ENCODE data around the gene B3GALT2.

Gene B3GALT2

DNA sequence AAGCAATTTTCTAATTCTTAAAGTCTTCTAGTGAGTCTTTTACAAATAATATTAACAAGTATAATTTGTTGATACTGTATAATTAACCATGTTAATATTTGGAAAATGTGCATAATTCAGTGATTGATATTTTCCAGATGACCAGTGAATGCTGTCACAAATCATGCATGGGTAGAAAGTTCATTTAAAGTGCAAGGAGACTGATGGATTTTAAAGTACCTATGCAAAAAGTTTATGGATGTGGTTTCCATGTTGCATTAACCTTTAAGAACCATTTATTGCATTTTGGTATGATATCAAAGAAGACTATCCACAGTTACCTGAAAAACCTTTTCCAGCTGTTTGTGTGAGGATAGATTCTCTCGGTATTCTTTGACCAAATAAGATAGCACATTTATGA lies 41.4 kb downstream of the B3GALT2 start:
- Histone ChIP-seq H3K4me3 (ENCODE audit: severe bottlenecking) (no peak overlapping the region), H3K9me3 (ENCODE audit: severe bottlenecking) (no peaks in the 10 kb centered on the region), H3K27ac (ENCODE audit: poor library complexity, severe bottlenecking) (no peak overlapping the region), H3K36me3 (ENCODE audit: low read depth) (peaks cover 81% of the 10 kb centered on the region), H3K4me1 (ENCODE audit: insufficient read depth, poor library complexity, severe bottlenecking) (no peaks in the 10 kb centered on the region), H3K27me3 (ENCODE audit: insufficient read depth, poor library complexity, severe bottlenecking) (no peaks in the 10 kb centered on the region)
- DNase-seq (ENCODE audit: low spot score) (no peak), ATAC-seq (ENCODE audit: low read depth) (no peak)
- TF ChIP-seq, protein P1, sequence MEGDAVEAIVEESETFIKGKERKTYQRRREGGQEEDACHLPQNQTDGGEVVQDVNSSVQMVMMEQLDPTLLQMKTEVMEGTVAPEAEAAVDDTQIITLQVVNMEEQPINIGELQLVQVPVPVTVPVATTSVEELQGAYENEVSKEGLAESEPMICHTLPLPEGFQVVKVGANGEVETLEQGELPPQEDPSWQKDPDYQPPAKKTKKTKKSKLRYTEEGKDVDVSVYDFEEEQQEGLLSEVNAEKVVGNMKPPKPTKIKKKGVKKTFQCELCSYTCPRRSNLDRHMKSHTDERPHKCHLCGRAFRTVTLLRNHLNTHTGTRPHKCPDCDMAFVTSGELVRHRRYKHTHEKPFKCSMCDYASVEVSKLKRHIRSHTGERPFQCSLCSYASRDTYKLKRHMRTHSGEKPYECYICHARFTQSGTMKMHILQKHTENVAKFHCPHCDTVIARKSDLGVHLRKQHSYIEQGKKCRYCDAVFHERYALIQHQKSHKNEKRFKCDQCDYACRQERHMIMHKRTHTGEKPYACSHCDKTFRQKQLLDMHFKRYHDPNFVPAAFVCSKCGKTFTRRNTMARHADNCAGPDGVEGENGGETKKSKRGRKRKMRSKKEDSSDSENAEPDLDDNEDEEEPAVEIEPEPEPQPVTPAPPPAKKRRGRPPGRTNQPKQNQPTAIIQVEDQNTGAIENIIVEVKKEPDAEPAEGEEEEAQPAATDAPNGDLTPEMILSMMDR (IDR thresholded peaks at IDR 0.05; ENCODE audit: poor library complexity, severe bottlenecking) = no peak

DNA sequence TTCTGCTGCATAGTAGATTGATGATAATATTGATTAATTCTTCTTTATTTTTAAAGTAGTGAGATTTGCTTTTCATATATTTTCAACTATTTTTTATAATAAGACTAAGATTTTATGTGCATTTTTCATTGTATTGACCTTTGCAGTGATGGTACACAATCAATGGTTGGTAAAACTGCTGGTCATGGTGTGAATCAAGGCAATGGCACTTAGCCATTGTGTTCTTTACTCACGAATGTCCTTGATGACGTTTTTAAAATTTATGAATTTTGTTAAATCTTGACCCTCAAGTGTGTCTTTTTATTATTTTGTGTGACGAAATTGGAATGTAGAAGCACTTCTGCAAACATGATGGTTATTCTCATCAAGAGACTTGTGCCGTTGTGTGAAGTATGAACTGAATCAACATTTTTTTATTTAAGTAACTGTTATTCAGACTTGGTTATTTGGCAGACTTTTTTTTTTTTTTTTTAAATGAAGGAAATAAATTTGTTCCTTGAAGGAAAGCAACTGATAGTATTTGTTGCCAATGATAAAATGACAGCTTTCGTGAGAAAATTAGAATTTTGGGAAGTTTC lies 42.0 kb downstream of the B3GALT2 start:
- H3K36me3 ChIP-seq (ENCODE audit: low read depth) = peaks cover 81% of the 10 kb centered on the region

DNA sequence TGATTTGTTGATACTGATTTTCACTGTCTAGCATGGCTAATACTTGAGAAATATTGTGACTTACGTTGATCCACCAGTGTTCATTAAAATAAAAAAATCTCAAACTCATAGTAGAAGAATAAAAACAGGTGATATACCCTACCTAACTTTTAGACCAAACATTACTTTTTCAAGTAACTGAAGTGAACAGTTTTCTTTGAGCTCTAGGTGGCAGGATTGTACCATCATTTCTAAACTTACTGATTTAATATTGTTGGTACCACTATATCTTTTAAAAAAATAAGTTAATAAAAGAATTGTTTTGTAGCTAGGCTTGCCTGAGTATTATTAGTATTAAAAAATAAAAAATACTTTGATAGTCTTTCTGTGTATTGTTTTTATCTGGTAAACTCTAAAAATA lies 43.1 kb downstream of the B3GALT2 start:
- H3K9me3 ChIP-seq (ENCODE audit: severe bottlenecking) = no peaks in the 10 kb centered on the region
- ATAC-seq (ENCODE audit: low read depth) = no peak
- TF ChIP-seq, protein P1 (IDR thresholded peaks at IDR 0.05; ENCODE audit: poor library complexity, severe bottlenecking) = peak; percentile 57
- H3K4me3 ChIP-seq (ENCODE audit: severe bottlenecking) = no peak overlapping the region
- no peak for DNase-seq (ENCODE audit: low spot score)
- H3K27ac ChIP-seq (ENCODE audit: poor library complexity, severe bottlenecking) = no peak overlapping the region
- H3K36me3 ChIP-seq (ENCODE audit: low read depth) = peaks cover 82% of the 10 kb centered on the region
- H3K4me1 ChIP-seq (ENCODE audit: insufficient read depth, poor library complexity, severe bottlenecking) = no peaks in the 10 kb centered on the region
- no peaks in the 10 kb centered on the region for H3K27me3 ChIP-seq (ENCODE audit: insufficient read depth, poor library complexity, severe bottlenecking)

More for the DNA sequence above, 42.0 kb downstream of the B3GALT2 start:
- H3K4me3 ChIP-seq (ENCODE audit: severe bottlenecking) = no peak overlapping the region
- TF ChIP-seq, protein P1 (IDR thresholded peaks at IDR 0.05; ENCODE audit: poor library complexity, severe bottlenecking) = no peak
- ATAC-seq (ENCODE audit: low read depth) (no peak), DNase-seq (ENCODE audit: low spot score) (no peak)
- H3K9me3 ChIP-seq (ENCODE audit: severe bottlenecking) = no peaks in the 10 kb centered on the region
- H3K4me1 ChIP-seq (ENCODE audit: insufficient read depth, poor library complexity, severe bottlenecking) = no peaks in the 10 kb centered on the region
- no peak overlapping the region for H3K27ac ChIP-seq (ENCODE audit: poor library complexity, severe bottlenecking)
- no peaks in the 10 kb centered on the region for H3K27me3 ChIP-seq (ENCODE audit: insufficient read depth, poor library complexity, severe bottlenecking)

DNA sequence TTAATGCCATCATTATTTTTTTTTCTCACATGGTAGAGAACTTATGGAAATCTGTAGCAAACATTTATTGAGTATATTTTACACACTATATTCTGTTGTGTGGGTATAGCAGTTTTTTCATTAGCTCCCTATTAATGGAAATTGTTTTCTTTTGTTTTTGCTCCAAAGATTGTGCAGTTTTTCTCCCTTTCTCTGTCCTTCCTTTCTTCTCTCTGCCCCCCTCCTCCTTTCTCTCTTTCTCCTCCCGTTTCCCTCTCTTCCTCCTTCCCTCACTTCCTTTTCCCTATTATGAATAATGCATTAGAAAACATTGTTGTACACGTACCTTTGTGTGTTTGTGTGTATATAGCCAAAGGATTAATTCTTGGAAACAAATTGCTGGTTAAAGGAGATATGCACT lies 44.0 kb downstream of the B3GALT2 start:
- DNase-seq (ENCODE audit: low spot score) (no peak), ATAC-seq (ENCODE audit: low read depth) (no peak)
- Histone ChIP-seq H3K27ac (ENCODE audit: poor library complexity, severe bottlenecking) (no peak overlapping the region), H3K27me3 (ENCODE audit: insufficient read depth, poor library complexity, severe bottlenecking) (no peaks in the 10 kb centered on the region), H3K4me1 (ENCODE audit: insufficient read depth, poor library complexity, severe bottlenecking) (no peaks in the 10 kb centered on the region), H3K9me3 (ENCODE audit: severe bottlenecking) (no peaks in the 10 kb centered on the region), H3K4me3 (ENCODE audit: severe bottlenecking) (no peak overlapping the region), H3K36me3 (ENCODE audit: low read depth) (peaks cover 84% of the 10 kb centered on the region)
- TF ChIP-seq, protein P1 (IDR thresholded peaks at IDR 0.05; ENCODE audit: poor library complexity, severe bottlenecking) = no peak

DNA sequence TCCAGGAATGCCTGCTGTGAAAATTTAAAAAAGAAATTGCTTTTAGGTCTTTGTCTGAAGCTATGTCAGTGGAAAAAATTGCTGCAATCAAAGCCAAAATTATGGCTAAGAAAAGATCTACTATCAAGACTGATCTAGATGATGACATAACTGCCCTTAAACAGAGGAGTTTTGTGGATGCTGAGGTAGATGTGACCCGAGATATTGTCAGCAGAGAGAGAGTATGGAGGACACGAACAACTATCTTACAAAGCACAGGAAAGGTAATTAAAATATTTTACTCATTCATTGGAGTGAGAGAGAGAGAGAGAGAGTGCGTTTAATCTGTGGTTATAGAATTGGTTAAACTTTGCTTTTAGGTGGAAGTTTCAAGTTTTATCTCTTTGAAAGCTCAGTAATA lies 44.6 kb downstream of the B3GALT2 start:
- H3K9me3 ChIP-seq (ENCODE audit: severe bottlenecking) = no peaks in the 10 kb centered on the region
- no peak overlapping the region for H3K4me3 ChIP-seq (ENCODE audit: severe bottlenecking)
- H3K4me1 ChIP-seq (ENCODE audit: insufficient read depth, poor library complexity, severe bottlenecking) = no peaks in the 10 kb centered on the region
- no peaks in the 10 kb centered on the region for H3K27me3 ChIP-seq (ENCODE audit: insufficient read depth, poor library complexity, severe bottlenecking)
- ATAC-seq (ENCODE audit: low read depth) (no peak), DNase-seq (ENCODE audit: low spot score) (no peak)
- H3K27ac ChIP-seq (ENCODE audit: poor library complexity, severe bottlenecking) = no peak overlapping the region
- H3K36me3 ChIP-seq (ENCODE audit: low read depth) = peaks cover 88% of the 10 kb centered on the region
- TF ChIP-seq, protein P1 (IDR thresholded peaks at IDR 0.05; ENCODE audit: poor library complexity, severe bottlenecking) = no peak
